ENCODE measurements around the gene GYS1. TPM values are rescaled to one million over a fixed set of nuclear protein-coding genes. Genes with fewer than 3 reads are reported as not detected.
"Not testable (repeated sequence)": the region's sequence is repeated elsewhere in the genome, so short reads cannot be mapped to it uniquely, and the experiment has no call there.

GYS1 gene
- 54.0 and 55.8 TPM in 2 replicates for total RNA-seq

GRCh38 chr19:48993175-48994034 lies at the start of gene GYS1, which contains the start of gene RUVBL2:
TSS of gene GYS1 (minus strand) at chr19:48993309. CDS start at chr19:48993112, 197 bp downstream.
TSS of gene RUVBL2 (plus strand) at chr19:48993887. CDS start at chr19:48993912, 25 bp downstream.
- intact Hi-C loops (cut with micrococcal nuclease): loop anchor here (1.0 to 10.0 kb wide), 6 partner anchors 28 to 481 kb away; partner anchors contain the start of genes C19orf73, FLT3LG, FTL and PPFIA3

- intact Hi-C loops (cut with micrococcal nuclease): not testable (repeated sequence)
These were observed 49.6 kb upstream of the GYS1 start for GRCh38 chr19:49042666-49043065.

GRCh38 chr19:49042177-49042576 lies 49.1 kb upstream of the GYS1 start:
- intact Hi-C loops (cut with micrococcal nuclease): no loop called here

GRCh38 chr19:49039736-49040135 lies 46.6 kb upstream of the GYS1 start:
- intact Hi-C loops (cut with micrococcal nuclease): not testable (repeated sequence)

- intact Hi-C loops (cut with micrococcal nuclease): not testable (repeated sequence)
These were observed 45.6 kb upstream of the GYS1 start for GRCh38 chr19:49038557-49039276.

GRCh38 chr19:49038111-49038510 lies 45.0 kb upstream of the GYS1 start:
- intact Hi-C loops (cut with micrococcal nuclease): not testable (repeated sequence)

GRCh38 chr19:49036815-49037214 lies 43.7 kb upstream of the GYS1 start, which contains the start of gene CGB1:
TSS of gene CGB1 (minus strand) at chr19:49036895. CDS start at chr19:49036711, 184 bp downstream.
- intact Hi-C loops (cut with micrococcal nuclease): not testable (repeated sequence)

GRCh38 chr19:49031642-49032301 lies 38.7 kb upstream of the GYS1 start, which contains the start of gene CGB2:
TSS of gene CGB2 (plus strand) at chr19:49031890. CDS start at chr19:49032096, 206 bp downstream.
- intact Hi-C loops (cut with micrococcal nuclease): not testable (repeated sequence)

- intact Hi-C loops (cut with micrococcal nuclease): not testable (repeated sequence)
These were observed 37.2 kb upstream of the GYS1 start for GRCh38 chr19:49030323-49030722.

- intact Hi-C loops (cut with micrococcal nuclease): not testable (repeated sequence)
These were observed 36.6 kb upstream of the GYS1 start for GRCh38 chr19:49029749-49030148.

- intact Hi-C loops (cut with micrococcal nuclease): not testable (repeated sequence)
These were observed 35.6 kb upstream of the GYS1 start for GRCh38 chr19:49028686-49029085.

GRCh38 chr19:49025599-49025998 lies 32.5 kb upstream of the GYS1 start:
- intact Hi-C loops (cut with micrococcal nuclease): not testable (repeated sequence)

- intact Hi-C loops (cut with micrococcal nuclease): not testable (repeated sequence)
These were observed 32.0 kb upstream of the GYS1 start for GRCh38 chr19:49025088-49025487.

- intact Hi-C loops (cut with micrococcal nuclease): not testable (repeated sequence)
These were observed 31.1 kb upstream of the GYS1 start, which contains the start of gene CGB3 for GRCh38 chr19:49024233-49024632. TSS of gene CGB3 (minus strand) at chr19:49024333. CDS start at chr19:49023971, 362 bp downstream.

GRCh38 chr19:49022116-49022515 lies 29.0 kb upstream of the GYS1 start:
- intact Hi-C loops (cut with micrococcal nuclease): no loop called here

GRCh38 chr19:49020931-49021895 lies 28.1 kb upstream of the GYS1 start:
- intact Hi-C loops (cut with micrococcal nuclease): no loop called here

GRCh38 chr19:49020342-49020741 lies 27.2 kb upstream of the GYS1 start:
- intact Hi-C loops (cut with micrococcal nuclease): no loop called here

- intact Hi-C loops (cut with micrococcal nuclease): no loop called here
These were observed 26.3 kb upstream of the GYS1 start for GRCh38 chr19:49019242-49019932.
